Kidney capillary endothelial cell (primary cell): ENCODE results near the gene EYS.

Experiments
- DNase-seq: peaks from one replicate; pipeline ENCODE4 v3.0.0-alpha.2; 2018; ENCODE audit warnings: low spot score

Gene EYS

DNA sequence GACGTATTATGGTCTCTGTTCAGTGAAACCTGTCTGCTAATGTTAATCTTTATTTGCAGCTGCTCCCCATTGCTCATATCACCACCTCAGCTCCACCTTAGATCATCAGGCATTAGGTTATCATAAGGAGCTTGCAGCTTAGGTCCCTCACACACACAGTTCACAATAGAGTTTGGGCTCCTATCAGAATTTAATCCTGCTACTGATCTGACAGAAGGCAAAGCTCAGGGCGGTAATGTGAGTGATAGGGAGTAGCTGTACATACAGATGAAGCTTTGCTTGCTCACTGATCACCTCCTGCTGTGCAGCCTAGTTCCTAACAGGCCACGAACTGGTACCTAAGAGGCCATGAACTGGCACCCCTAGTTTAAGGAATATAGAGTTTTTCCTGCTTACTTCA, 989.7 kb downstream of the EYS start:
- DNase-seq, result no peak

GRCh38 chr6:64715624-64716023, 991.4 kb downstream of the EYS start:
- DNase-seq, result no peak

DNA sequence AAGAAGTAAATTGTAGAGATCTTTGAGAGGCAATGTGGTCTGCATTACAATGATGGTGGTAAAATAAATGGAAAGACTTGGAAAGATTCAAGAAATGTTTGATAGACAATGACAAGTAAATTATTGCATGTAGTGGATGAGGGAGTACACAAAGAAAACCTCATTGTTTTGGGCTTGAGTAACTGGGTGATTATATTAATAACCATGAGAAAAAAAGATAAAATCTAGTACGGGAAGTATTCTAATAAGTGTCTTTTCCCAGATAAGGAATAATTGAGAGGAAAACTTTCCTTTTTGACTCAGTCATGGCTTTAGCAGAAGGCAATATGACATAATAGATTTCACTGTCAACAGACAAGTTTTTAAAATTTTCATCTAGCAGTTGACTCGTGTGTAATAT, 993.0 kb downstream of the EYS start:
- DNase-seq, result no peak

GRCh38 chr6:64713175-64713574, 993.9 kb downstream of the EYS start:
- no peak for DNase-seq

- no peak for DNase-seq
Observed at GRCh38 chr6:64712606-64713005, 994.4 kb downstream of the EYS start.

DNA sequence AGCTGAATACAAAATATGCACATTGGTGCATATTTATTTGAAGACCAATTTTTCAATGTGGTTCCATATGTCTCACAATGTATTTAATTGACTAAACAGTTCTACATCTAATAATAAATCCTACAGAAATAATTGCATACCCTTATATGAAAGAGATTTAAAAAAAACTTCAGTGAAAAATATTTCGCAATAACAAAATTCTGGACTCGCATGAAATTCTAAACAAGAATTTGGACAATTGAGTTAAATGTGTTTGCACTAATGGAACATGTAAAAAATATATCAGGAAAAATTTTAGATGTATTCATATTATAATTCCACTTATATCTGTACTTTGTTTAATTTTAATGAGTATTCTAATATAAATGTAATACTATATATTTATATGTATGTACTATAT, 1003.1 kb downstream of the EYS start:
- DNase-seq, result no peak

- DNase-seq, result no peak
Observed at GRCh38 chr6:64696053-64696452, 1011.0 kb downstream of the EYS start.

DNA sequence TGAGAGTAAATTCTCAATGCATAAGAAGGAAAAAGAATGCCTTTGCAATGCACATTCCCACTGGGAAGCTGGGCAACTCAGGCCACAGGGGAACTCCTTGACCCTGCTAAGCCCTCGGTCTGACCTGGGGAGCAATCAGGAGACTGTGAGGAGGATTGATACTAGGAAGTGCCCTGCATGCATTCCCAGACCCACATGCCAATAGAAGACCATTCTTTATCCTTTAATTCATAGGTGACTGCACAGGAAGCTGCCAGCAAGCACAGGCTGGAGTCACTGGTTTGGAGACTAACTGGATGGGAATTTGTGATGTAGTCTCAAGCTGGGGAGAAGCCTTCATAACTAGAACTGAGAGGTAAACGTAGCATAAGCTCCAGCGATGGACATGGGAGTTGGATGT, 1012.7 kb downstream of the EYS start:
- DNase-seq, result no peak

GRCh38 chr6:64691064-64691463, 1016.0 kb downstream of the EYS start:
- DNase-seq, result no peak

GRCh38 chr6:64685401-64685800, 1021.6 kb downstream of the EYS start:
- no peak for DNase-seq

DNA sequence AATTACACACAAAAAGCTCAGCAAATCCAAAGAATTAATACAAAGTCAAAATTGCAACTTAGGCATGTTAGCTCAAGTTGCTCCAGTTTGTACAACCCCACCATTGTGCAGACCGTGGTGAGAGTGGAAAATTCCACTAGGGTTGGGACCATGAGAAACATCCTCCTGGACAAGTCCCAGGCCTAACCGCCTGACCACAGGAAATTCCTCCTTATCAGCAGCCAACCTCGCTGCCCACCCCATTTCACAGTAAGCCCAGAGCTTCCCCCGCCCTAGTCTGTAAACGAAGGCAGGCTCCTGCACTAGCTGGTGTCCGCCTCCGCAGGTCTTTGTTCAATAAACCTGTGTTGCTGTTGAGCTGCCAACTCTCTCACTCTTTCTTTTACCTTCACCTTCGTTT, 1023.3 kb downstream of the EYS start:
- DNase-seq, result no peak

- no peak for DNase-seq
Observed at GRCh38 chr6:64681416-64682160, 1025.4 kb downstream of the EYS start.

DNA sequence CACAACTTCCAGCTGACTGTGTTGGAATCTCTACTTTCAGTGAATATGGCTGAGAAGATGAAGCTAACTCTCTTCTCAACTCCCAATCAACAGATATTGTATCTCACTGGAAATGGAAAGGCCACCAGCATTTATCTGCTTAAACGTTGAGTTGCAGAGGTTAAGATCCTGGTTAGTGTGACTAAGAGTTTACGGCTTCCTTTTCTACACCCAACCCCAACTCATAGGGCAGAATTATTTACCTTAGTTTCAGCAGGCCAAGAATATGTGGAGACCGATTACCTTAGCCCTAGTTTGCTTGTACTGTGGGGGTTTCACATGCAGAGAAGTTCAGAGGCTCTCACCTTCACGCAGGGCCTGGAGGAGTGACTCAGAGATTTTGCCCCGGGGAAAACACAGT, 1026.6 kb downstream of the EYS start:
- no peak for DNase-seq

DNA sequence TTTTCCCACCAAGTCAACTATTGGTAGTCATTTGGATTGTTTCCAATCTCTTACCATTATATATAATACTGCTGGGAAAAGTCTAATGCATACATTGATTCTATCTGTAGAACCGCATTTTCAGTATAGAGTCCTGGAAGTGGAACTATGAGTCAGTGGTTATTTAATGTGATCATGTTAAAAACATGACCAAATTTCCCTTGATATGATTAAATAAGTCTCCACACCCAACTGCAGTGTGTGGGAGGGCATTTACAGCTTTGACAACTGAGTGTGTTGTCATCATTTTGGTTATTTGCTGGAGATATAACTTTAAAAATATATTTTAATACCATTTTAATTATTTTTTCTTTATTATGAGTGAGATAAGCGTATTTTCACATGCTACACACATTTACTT, 1027.6 kb downstream of the EYS start:
- DNase-seq, result no peak

GRCh38 chr6:64672651-64673050, 1034.4 kb downstream of the EYS start:
- no peak for DNase-seq

DNA sequence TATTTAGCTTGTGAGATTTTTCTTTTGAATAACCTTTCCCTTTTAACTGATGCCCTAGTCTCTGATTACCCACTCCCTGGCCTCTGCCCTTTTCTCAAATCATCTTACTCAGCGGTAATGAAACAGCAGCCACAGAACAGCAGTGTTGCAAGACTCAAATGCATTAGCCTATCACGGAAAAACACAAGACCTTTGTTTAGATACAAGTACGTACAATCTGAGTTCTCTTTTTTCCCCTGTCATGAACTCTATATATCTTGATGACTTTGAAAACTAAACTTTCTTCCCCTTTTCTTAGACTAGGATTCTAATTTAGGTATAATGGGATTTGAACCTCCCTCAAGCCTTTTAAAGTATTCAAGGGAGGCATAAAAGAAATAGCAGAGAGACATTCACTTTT, 1034.9 kb downstream of the EYS start:
- DNase-seq, result no peak

DNA sequence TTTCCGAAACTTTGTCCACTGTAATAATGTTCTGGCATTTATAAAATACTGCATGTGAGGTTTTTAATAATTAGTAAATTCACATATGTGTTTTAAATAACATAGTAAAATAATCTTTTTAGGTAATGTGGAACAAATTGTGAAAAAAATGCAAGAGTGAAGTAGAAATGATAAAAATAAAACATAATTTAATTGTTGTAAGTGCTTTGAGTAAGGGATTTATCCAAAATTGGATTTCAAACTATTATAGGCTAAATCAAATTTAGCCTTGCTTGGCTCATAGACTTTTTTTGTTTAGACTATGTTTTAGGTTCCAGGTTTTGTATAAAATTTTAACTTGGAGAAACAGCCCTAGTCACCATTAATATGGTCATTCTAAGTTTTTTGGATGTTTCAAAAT, 1041.9 kb downstream of the EYS start:
- DNase-seq, result no peak

GRCh38 chr6:64664480-64664879, 1042.5 kb downstream of the EYS start:
- no peak for DNase-seq

- no peak for DNase-seq
Observed at GRCh38 chr6:64644024-64644423, 1063.0 kb downstream of the EYS start.

DNA sequence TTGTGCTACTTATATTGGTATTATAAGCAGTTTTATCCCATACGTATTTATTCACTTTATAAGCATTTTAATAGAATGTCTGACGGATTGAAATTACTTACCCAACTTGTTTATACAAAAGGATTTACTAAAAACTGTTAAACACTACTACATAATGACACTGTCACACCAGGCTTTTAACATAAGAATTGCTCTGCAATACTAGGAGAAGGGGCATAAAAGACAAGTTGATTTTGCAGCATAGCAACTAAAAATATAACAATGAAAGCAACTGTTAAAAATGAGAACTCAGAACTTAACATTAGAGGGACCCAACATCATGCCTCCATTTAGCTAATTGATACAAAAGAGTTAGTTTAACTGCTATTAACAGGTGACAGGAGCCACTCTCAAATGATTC, 1076.1 kb downstream of the EYS start:
- no peak for DNase-seq

GRCh38 chr6:64622944-64623343, 1084.1 kb downstream of the EYS start:
- DNase-seq, result no peak

- no peak for DNase-seq
Observed at GRCh38 chr6:64602993-64603392, 1104.0 kb downstream of the EYS start.

GRCh38 chr6:64591676-64592036, 1115.4 kb downstream of the EYS start:
- no peak for DNase-seq

GRCh38 chr6:64590965-64591675, 1115.9 kb downstream of the EYS start:
- no peak for DNase-seq
